ENCODE data around the gene LINGO1.

The LINGO1 gene

GRCh38 chr15:77653832-77654480, 21.2 kb upstream of the LINGO1 start:
- H3K36me3 ChIP-seq (ENCODE audit: control insufficient read depth, insufficient read depth, low read length), result no peaks in the 10 kb centered on the region
- H3K27me3 ChIP-seq (replicated peaks; ENCODE audit: control insufficient read depth, insufficient read depth, low read length), result peaks cover 2% of the 10 kb centered on the region
- TF ChIP-seq CTCF (IDR thresholded peaks at IDR 0.05; ENCODE audit: insufficient read depth, low read length, poor library complexity, severe bottlenecking), result no peak
- no peak overlapping the region for H3K4me3 ChIP-seq (replicated peaks; ENCODE audit: low read depth, low read length)
- no peak for DNase-seq (ENCODE audit: extremely low read depth, insufficient read length)

GRCh38 chr15:77650265-77650664, 17.6 kb upstream of the LINGO1 start:
- no peak for DNase-seq (ENCODE audit: extremely low read depth, insufficient read length)
- peak; percentile 47 for TF ChIP-seq CTCF (IDR thresholded peaks at IDR 0.05; ENCODE audit: insufficient read depth, low read length, poor library complexity, severe bottlenecking)
- Histone ChIP-seq H3K36me3 (ENCODE audit: control insufficient read depth, insufficient read depth, low read length) (no peaks in the 10 kb centered on the region), H3K4me3 (replicated peaks; ENCODE audit: low read depth, low read length) (no peak overlapping the region), H3K27me3 (replicated peaks; ENCODE audit: control insufficient read depth, insufficient read depth, low read length) (no peaks in the 10 kb centered on the region; the same call in 1 of the 2 replicates)

GRCh38 chr15:77649610-77650009, 16.9 kb upstream of the LINGO1 start:
- H3K4me3 ChIP-seq (replicated peaks; ENCODE audit: low read depth, low read length), result no peak overlapping the region
- H3K27me3 ChIP-seq (replicated peaks; ENCODE audit: control insufficient read depth, insufficient read depth, low read length), result no peaks in the 10 kb centered on the region; the same call in 1 of the 2 replicates
- TF ChIP-seq CTCF (IDR thresholded peaks at IDR 0.05; ENCODE audit: insufficient read depth, low read length, poor library complexity, severe bottlenecking), result no peak
- no peaks in the 10 kb centered on the region for H3K36me3 ChIP-seq (ENCODE audit: control insufficient read depth, insufficient read depth, low read length)
- no peak for DNase-seq (ENCODE audit: extremely low read depth, insufficient read length)

- TF ChIP-seq CTCF (IDR thresholded peaks at IDR 0.05; ENCODE audit: insufficient read depth, low read length, poor library complexity, severe bottlenecking), result no peak
- Histone ChIP-seq H3K36me3 (ENCODE audit: control insufficient read depth, insufficient read depth, low read length) (no peaks in the 10 kb centered on the region), H3K4me3 (replicated peaks; ENCODE audit: low read depth, low read length) (no peak overlapping the region), H3K27me3 (replicated peaks; ENCODE audit: control insufficient read depth, insufficient read depth, low read length) (no peaks in the 10 kb centered on the region; the same call in 1 of the 2 replicates)
- DNase-seq (ENCODE audit: extremely low read depth, insufficient read length), result no peak
Observed at GRCh38 chr15:77649017-77649416, 16.3 kb upstream of the LINGO1 start.

- Histone ChIP-seq H3K27me3 (replicated peaks; ENCODE audit: control insufficient read depth, insufficient read depth, low read length) (no peaks in the 10 kb centered on the region; the same call in 1 of the 2 replicates), H3K4me3 (replicated peaks; ENCODE audit: low read depth, low read length) (no peak overlapping the region), H3K36me3 (ENCODE audit: control insufficient read depth, insufficient read depth, low read length) (no peaks in the 10 kb centered on the region)
- no peak for TF ChIP-seq CTCF (IDR thresholded peaks at IDR 0.05; ENCODE audit: insufficient read depth, low read length, poor library complexity, severe bottlenecking)
- no peak for DNase-seq (ENCODE audit: extremely low read depth, insufficient read length)
Observed at GRCh38 chr15:77647961-77648360, 15.2 kb upstream of the LINGO1 start.

Measured in GM06990 (cell line).